Astrocyte (in vitro differentiated cells and primary cell): ENCODE results near the gene CACNB4.

Experiments used
- CTCF ChIP-seq: IDR thresholded peaks from 2 replicates; pipeline ENCODE4 v1.5.1; 2011; ENCODE audit warnings: low read depth, mild to moderate bottlenecking, inconsistent platforms, low read length, moderate library complexity; ENCODE audit not compliant: insufficient read depth
- EZH2 ChIP-seq: IDR thresholded peaks from 2 replicates; pipeline ENCODE4 v1.6.1; 2012; ENCODE audit warnings: mild to moderate bottlenecking, low read length, inconsistent platforms; ENCODE audit not compliant: insufficient read depth

GRCh38 chr2:152092095-152092494 is 6.7 kb downstream of the CACNB4 start:
- TF ChIP-seq CTCF, result no peak
- TF ChIP-seq EZH2, result no peak
